Activated T-cell treated with anti-CD3 and anti-CD28 coated beads, Interleukin-2, amount 50 U/mL, for 24 hours (primary cell): ENCODE data around the gene CDH4.

Source experiments
- DNase-seq: peaks from one replicate; pipeline ENCODE4 v3.0.0-alpha.2; 2020
- H3K27ac Mint-ChIP-seq: 2 replicates; pipeline ENCODE4 v1.8.0; 2020; ENCODE audit warnings: mild to moderate bottlenecking, mixed read lengths
- H3K27me3 Mint-ChIP-seq: 2 replicates; pipeline ENCODE4 v1.8.0; 2020; ENCODE audit warnings: mixed read lengths
- H3K36me3 Mint-ChIP-seq: 2 replicates; pipeline ENCODE4 v1.8.0; 2020; ENCODE audit warnings: low read depth, mixed read lengths
- H3K4me1 Mint-ChIP-seq: 2 replicates; pipeline ENCODE4 v1.8.0; 2020; ENCODE audit warnings: low read depth, mixed read lengths
- H3K4me3 Mint-ChIP-seq: 2 replicates; pipeline ENCODE4 v1.8.0; 2020; ENCODE audit warnings: mild to moderate bottlenecking, moderate library complexity, mixed read lengths
- H3K9me3 Mint-ChIP-seq: 2 replicates; pipeline ENCODE4 v1.8.0; 2020; ENCODE audit warnings: mixed read lengths

The CDH4 gene

DNA sequence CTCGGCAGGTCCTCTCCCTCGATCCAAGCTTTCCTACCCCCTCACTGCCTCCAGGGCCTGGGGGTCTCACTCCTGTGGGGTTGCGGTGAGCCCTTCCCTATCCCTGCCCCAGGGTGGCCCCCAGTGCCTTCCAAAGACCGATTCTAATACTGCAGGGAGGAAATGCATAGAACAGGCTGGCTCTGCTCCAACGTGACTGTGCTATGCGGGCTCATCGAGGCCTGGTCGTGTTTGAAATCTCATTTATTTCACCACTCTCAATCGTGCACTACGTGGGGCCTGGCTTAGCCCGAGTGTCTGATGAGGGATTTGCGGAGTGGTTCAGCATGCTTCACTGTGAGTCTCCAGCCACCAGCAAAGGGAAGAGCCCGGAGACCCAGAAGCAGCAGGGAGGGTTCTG, 60.9 kb downstream of the CDH4 start:
- Mint-ChIP-seq H3K9me3 (no peaks in the 10 kb centered on the region), H3K36me3 (no peaks in the 10 kb centered on the region)

GRCh38 chr20:61313396-61313795, 61.3 kb downstream of the CDH4 start:
- Mint-ChIP-seq H3K4me1 (no peaks in the 10 kb centered on the region), H3K27ac (no peak overlapping the region), H3K36me3 (no peaks in the 10 kb centered on the region), H3K9me3 (no peaks in the 10 kb centered on the region), H3K4me3 (no peak overlapping the region), H3K27me3 (peaks cover 4% of the 10 kb centered on the region)
- DNase-seq: no peak

More for the DNA sequence above, 60.9 kb downstream of the CDH4 start:
- Mint-ChIP-seq H3K27me3 (no peaks in the 10 kb centered on the region), H3K27ac (no peak overlapping the region), H3K4me1 (no peaks in the 10 kb centered on the region), H3K4me3 (no peak overlapping the region)
- DNase-seq: no peak

DNA sequence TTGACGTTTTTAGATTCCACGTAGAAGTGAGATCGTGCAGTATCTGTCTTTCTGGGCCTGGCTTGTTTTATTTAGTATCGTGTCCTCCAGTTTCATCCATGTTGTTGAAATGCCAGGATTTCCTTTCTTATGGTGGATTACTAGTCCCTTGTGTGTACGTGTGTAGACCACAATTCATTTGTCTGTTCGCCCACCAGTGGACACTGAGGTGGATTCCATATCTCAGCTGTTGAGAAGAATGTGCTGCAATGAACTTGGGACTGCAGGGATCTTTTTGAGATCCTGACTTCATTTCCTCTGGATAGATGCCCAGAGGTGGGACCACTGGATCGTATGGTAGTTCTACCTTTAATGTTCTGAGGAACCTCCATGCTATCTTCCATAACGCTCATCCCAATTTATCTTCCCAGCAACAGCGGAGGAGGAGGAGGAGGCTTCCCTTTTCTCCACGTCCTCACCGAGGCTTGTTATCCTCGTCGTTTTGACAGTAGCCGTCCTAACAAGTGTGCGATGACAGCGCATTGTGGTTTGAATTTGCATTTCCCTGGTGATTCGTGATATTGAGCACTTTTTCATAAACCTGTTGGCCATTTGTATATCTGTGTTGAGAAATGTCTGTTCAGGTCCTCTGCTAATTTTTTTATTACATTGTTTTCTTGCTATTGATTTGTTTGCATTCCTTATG, 62.4 kb downstream of the CDH4 start:
- DNase-seq: no peak
- H3K4me3 Mint-ChIP-seq: no peak overlapping the region
- no peaks in the 10 kb centered on the region for H3K4me1 Mint-ChIP-seq

GRCh38 chr20:61315319-61315718, 63.3 kb downstream of the CDH4 start:
- no peak overlapping the region for H3K4me3 Mint-ChIP-seq
- no peak for DNase-seq
- H3K36me3 Mint-ChIP-seq: no peaks in the 10 kb centered on the region
- H3K27me3 Mint-ChIP-seq: peaks cover 5% of the 10 kb centered on the region
- no peak overlapping the region for H3K27ac Mint-ChIP-seq
- H3K9me3 Mint-ChIP-seq: no peaks in the 10 kb centered on the region
- H3K4me1 Mint-ChIP-seq: no peaks in the 10 kb centered on the region

More for the DNA sequence above, 62.4 kb downstream of the CDH4 start:
- Mint-ChIP-seq H3K27ac (no peak overlapping the region), H3K36me3 (no peaks in the 10 kb centered on the region), H3K9me3 (no peaks in the 10 kb centered on the region), H3K27me3 (peaks cover 5% of the 10 kb centered on the region)

GRCh38 chr20:61316346-61316745, 64.3 kb downstream of the CDH4 start:
- Mint-ChIP-seq H3K27me3 (peaks cover 5% of the 10 kb centered on the region), H3K27ac (no peak overlapping the region), H3K4me1 (no peaks in the 10 kb centered on the region), H3K36me3 (no peaks in the 10 kb centered on the region), H3K9me3 (no peaks in the 10 kb centered on the region), H3K4me3 (no peak overlapping the region)
- DNase-seq: no peak

- DNase-seq: no peak
- peaks cover 5% of the 10 kb centered on the region for H3K27me3 Mint-ChIP-seq
- H3K4me1 Mint-ChIP-seq: no peaks in the 10 kb centered on the region
- H3K4me3 Mint-ChIP-seq: no peak overlapping the region
- no peak overlapping the region for H3K27ac Mint-ChIP-seq
- no peaks in the 10 kb centered on the region for H3K9me3 Mint-ChIP-seq
- H3K36me3 Mint-ChIP-seq: no peaks in the 10 kb centered on the region
Measured at GRCh38 chr20:61317966-61318530, 66.0 kb downstream of the CDH4 start.

GRCh38 chr20:61320691-61321425, 68.8 kb downstream of the CDH4 start:
- DNase-seq: no peak
- Mint-ChIP-seq H3K4me1 (no peaks in the 10 kb centered on the region), H3K27me3 (peaks cover 5% of the 10 kb centered on the region), H3K4me3 (no peak overlapping the region), H3K36me3 (no peaks in the 10 kb centered on the region), H3K27ac (no peak overlapping the region), H3K9me3 (no peaks in the 10 kb centered on the region)

DNA sequence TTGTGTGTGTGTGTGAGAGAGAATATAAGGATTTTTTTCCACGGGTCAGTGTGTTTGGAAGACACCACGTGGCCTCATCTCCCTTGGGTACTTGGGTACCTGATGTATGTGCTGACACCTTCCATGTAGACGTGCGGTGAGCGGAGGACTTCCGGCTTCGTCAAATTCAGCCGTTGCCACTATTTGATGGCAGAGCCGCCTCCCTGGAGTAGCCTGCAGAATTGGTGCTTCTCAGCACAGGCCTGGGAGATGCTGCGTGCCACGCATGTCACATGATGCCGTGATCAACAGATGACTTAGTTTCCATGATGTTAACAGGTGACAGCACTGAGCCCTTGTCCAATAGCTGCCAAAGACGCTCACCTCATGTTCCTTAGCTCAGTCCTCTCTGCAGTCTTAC, 69.4 kb downstream of the CDH4 start:
- DNase-seq: no peak
- Mint-ChIP-seq H3K36me3 (no peaks in the 10 kb centered on the region), H3K27ac (no peak overlapping the region), H3K27me3 (peaks cover 5% of the 10 kb centered on the region), H3K9me3 (no peaks in the 10 kb centered on the region), H3K4me1 (no peaks in the 10 kb centered on the region), H3K4me3 (no peak overlapping the region)

- no peak for DNase-seq
- peaks cover 5% of the 10 kb centered on the region for H3K27me3 Mint-ChIP-seq
- H3K9me3 Mint-ChIP-seq: no peaks in the 10 kb centered on the region
- no peaks in the 10 kb centered on the region for H3K4me1 Mint-ChIP-seq
- H3K27ac Mint-ChIP-seq: no peak overlapping the region
- H3K4me3 Mint-ChIP-seq: no peak overlapping the region
- H3K36me3 Mint-ChIP-seq: no peaks in the 10 kb centered on the region
Measured at GRCh38 chr20:61322151-61322865, 70.2 kb downstream of the CDH4 start.

DNA sequence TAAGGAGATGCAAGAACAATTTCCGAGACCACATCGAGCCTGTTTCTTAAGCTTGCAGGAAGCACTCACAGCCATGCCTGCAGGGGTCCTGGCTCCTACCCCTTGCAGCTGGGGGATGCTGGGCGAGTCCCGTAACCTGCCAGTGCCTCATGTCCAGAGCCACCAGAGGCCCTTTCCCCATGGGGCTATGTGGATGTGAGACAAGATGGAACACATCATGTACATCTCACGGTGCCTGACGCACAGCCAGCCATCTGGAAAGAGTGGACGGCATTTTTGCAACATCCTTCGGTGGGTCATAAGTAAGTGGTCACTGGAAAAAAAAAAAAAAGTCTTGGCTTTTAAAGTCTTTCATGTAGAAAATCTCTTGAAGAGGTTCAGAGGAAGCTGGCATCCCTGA, 72.8 kb downstream of the CDH4 start:
- no peak overlapping the region for H3K4me3 Mint-ChIP-seq
- H3K4me1 Mint-ChIP-seq: no peaks in the 10 kb centered on the region
- no peak overlapping the region for H3K27ac Mint-ChIP-seq
- H3K36me3 Mint-ChIP-seq: no peaks in the 10 kb centered on the region
- H3K27me3 Mint-ChIP-seq: no peaks in the 10 kb centered on the region
- no peak for DNase-seq
- H3K9me3 Mint-ChIP-seq: no peaks in the 10 kb centered on the region

DNA sequence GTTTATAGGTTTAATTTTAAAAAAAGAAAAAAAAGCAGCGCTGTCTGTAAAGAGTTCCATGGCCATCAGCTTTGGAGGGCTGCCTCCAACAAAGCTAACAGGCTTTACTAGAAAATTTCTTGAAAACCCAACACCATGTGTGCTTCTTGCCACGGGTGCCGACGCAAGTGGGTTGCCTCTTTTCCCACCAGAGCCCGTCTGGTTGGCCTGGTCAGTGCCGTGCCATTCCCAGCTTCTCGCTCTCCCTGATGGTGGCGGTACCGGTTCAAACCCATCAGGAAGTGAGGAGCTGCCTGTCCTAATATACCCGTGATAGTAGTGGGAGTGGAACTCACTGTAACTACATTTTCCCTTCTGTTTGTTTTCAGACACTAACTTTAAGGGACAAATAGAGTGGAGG, 73.7 kb downstream of the CDH4 start:
- Mint-ChIP-seq H3K27me3 (no peaks in the 10 kb centered on the region), H3K36me3 (no peaks in the 10 kb centered on the region)

DNA sequence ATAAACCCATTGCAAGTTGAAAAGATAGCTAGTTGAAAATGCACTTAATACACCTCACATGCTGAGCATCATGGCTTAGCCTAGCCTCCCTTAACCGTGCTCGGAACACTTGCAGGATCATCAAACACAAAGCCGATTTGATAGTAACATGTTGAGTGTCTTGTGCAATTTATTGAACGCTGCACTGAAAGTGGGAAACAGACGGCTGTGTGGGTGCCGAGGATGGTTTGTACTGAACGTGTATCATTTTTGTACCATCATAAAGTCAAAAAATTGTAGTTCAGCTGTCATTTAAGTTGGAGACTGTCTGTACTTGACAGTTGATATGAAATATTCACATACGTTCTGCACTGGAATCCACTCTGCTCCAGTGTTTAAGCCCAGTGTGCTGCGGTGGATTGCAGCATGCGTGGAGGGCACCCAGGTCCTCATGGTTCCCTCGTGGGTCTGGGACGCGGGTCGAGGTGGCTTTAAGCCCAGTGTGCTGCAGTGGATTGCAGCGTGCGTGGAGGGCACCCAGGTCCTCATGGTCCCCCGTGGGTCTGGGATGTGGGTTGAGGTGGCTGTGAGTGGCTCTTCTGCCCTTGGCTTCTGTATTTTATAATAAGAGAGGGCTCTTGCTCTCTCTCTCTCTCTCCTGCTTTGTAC, 77.0 kb downstream of the CDH4 start:
- no peak for DNase-seq
- no peaks in the 10 kb centered on the region for H3K4me1 Mint-ChIP-seq
- H3K27me3 Mint-ChIP-seq: peaks cover 4% of the 10 kb centered on the region
- no peak overlapping the region for H3K27ac Mint-ChIP-seq
- H3K36me3 Mint-ChIP-seq: no peaks in the 10 kb centered on the region
- H3K9me3 Mint-ChIP-seq: no peaks in the 10 kb centered on the region
- no peak overlapping the region for H3K4me3 Mint-ChIP-seq

More for the DNA sequence above, 73.7 kb downstream of the CDH4 start:
- no peak for DNase-seq
- Mint-ChIP-seq H3K9me3 (no peaks in the 10 kb centered on the region), H3K4me3 (no peak overlapping the region), H3K27ac (no peak overlapping the region), H3K4me1 (no peaks in the 10 kb centered on the region)

DNA sequence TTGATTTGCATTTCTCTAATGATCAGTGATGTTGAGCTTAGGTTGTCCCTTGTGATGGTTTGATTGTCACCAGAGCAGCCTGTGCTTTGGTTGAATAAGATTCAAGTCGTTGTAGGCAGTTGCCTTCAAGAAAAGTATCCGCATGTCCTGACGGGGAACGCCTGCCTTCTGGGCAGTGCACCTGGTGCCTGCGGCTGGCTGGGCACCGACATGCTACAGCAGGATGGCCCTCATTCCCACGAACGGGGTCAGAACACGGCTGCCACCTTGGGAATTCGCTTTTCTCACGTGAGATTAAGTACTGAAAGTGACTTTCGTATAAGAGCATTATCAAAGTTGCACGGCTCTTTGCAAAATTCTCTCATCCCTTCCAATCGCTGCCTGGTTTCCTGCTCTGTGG, 78.4 kb downstream of the CDH4 start:
- no peak overlapping the region for H3K4me3 Mint-ChIP-seq
- H3K27ac Mint-ChIP-seq: no peak overlapping the region
- DNase-seq: no peak
- no peaks in the 10 kb centered on the region for H3K36me3 Mint-ChIP-seq
- no peaks in the 10 kb centered on the region for H3K9me3 Mint-ChIP-seq
- no peaks in the 10 kb centered on the region for H3K4me1 Mint-ChIP-seq
- H3K27me3 Mint-ChIP-seq: peaks cover 4% of the 10 kb centered on the region

DNA sequence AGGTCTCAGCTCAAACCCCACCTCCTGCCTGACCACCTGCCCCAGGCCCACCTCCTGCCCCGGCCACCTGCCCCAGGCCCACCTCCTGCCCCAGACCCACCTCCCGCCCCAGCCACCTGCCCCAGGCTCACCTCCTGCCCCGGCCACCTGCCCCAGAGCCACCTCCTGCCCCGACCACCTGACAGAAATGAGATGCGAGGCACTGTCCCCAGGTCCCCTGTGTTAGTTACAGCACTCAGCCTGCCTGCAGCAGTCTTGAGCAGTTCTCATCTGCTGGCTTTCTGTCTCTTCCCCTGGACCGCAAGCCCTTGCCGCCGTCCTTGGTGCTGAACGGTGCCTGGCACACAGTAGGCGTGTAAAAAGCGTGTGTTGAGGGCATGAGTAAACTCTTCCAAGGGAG, 79.5 kb downstream of the CDH4 start:
- no peak for DNase-seq
- Mint-ChIP-seq H3K4me3 (no peak overlapping the region), H3K36me3 (no peaks in the 10 kb centered on the region), H3K4me1 (no peaks in the 10 kb centered on the region), H3K9me3 (no peaks in the 10 kb centered on the region), H3K27ac (no peak overlapping the region), H3K27me3 (peaks cover 4% of the 10 kb centered on the region)
